ENCODE results near the gene CORO2A. TPM values are rescaled to one million over a fixed set of nuclear protein-coding genes. Genes with fewer than 3 reads are reported as not detected.

CORO2A gene
- total and polyA plus RNA-seq, 2 of the 13 experiments (the other 11 are each of a cell fraction or from before 2014, with no cell fraction given), result 14.4 to 15.3 TPM

DNA sequence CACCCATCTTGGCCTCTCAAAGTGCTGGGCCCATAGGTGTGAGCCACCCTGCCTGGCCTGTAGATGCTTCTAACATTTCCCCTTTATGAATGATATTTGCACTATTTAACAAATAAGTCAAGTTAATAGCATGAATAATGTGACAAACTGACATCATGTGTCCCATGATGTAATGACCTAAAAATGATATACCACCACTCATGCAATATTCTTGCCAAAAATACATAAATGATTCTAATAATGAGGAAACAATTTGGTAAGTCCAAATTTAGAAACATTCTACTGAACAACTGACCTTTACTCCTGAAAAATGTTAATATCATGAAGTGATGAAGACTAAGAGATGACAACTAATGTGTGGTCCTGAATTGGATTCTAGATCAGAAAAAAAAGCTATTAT, 39.9 kb downstream of the CORO2A start:
- CTCF ChIA-PET (ENCODE audit: low intra/inter-chr PET ratio, low total read pairs), result no interaction called here
- Histone ChIP-seq H3K27me3 (ENCODE audit: control insufficient read depth in 1 of 2, insufficient read depth in 2 of 2, low read length in 2 of 2) (no peaks in the 10 kb centered on the region), H2AFZ (ENCODE audit: low read length) (no peak overlapping the region), H3K36me3 (replicated peaks in 1 of 2; ENCODE audit: control insufficient read depth in 1 of 2, insufficient read depth in 2 of 2, low read length in 2 of 2) (peaks cover 5 to 27% of the 10 kb centered on the region in 2 experiments; a peak in 4 of 5 replicates), H3K4me3 (replicated peaks in 1 of 3; ENCODE audit: insufficient read depth in 1 of 3, low read depth in 2 of 3, low read length in 3 of 3) (no peak overlapping the region), H3K4me1 (ENCODE audit: insufficient read depth, low read length) (peaks cover 46% of the 10 kb centered on the region), H3K79me2 (ENCODE audit: insufficient read depth, low read length) (no peaks in the 10 kb centered on the region), H3K27ac (ENCODE audit: extremely low read length, insufficient read depth, low read length) (no peak overlapping the region), H3K4me2 (ENCODE audit: low read depth, low read length) (no peak overlapping the region), H4K20me1 (ENCODE audit: insufficient read depth, low read length) (no peaks in the 10 kb centered on the region), H3K9ac (ENCODE audit: insufficient read depth, low read depth, low read length) (no peak overlapping the region), H3K9me3 (ENCODE audit: low read length) (no peaks in the 10 kb centered on the region)
- BruUV-seq (replicated peaks), result no TSS peak
- FAIRE-seq (no peak), DNase-seq (ENCODE audit: low spot score) (no peak), ATAC-seq (no peak)
- intact Hi-C loops (cut with micrococcal nuclease; ENCODE audit: unreplicated experiment), result no loop called here
- in situ Hi-C loops (cut with HindIII; ENCODE audit: extremely low pct_ligation_motif_present, low pct_unique_long_range_greater_than_20kb), result no loop called here
- POLR2A ChIA-PET, result no interaction called here
- TF ChIP-seq HDAC2 (CRISPR knock-in tag; IDR thresholded peaks at IDR 0.05) (no peak), ZNF30 (CRISPR knock-in tag; IDR thresholded peaks at IDR 0.05) (no peak), ZNF772 (CRISPR knock-in tag; IDR thresholded peaks at IDR 0.05) (no peak), ZNF749 (CRISPR knock-in tag; IDR thresholded peaks at IDR 0.05; ENCODE audit: borderline replicate concordance) (no peak), NR3C1 (CRISPR knock-in tag; IDR thresholded peaks at IDR 0.05) (no peak), CBX1 (IDR thresholded peaks at IDR 0.05; ENCODE audit: low read depth) (no peak), ZNF598 (CRISPR knock-in tag; IDR thresholded peaks at IDR 0.05; ENCODE audit: borderline replicate concordance) (no peak), ARHGAP35 (CRISPR knock-in tag; IDR thresholded peaks at IDR 0.05; ENCODE audit: borderline replicate concordance) (no peak), ZNF644 (CRISPR knock-in tag; IDR thresholded peaks at IDR 0.05; ENCODE audit: low read depth) (no peak), NKX3-1 (CRISPR knock-in tag; IDR thresholded peaks at IDR 0.05) (no peak)
- TF ChIP-seq, protein P1, sequence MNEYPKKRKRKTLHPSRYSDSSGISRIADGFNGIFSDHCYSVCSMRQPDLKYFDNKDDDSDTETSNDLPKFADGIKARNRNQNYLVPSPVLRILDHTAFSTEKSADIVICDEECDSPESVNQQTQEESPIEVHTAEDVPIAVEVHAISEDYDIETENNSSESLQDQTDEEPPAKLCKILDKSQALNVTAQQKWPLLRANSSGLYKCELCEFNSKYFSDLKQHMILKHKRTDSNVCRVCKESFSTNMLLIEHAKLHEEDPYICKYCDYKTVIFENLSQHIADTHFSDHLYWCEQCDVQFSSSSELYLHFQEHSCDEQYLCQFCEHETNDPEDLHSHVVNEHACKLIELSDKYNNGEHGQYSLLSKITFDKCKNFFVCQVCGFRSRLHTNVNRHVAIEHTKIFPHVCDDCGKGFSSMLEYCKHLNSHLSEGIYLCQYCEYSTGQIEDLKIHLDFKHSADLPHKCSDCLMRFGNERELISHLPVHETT (CRISPR knock-in tag; conservative IDR thresholded peaks at IDR 0.05), result no peak
- TF ChIP-seq, protein P2, sequence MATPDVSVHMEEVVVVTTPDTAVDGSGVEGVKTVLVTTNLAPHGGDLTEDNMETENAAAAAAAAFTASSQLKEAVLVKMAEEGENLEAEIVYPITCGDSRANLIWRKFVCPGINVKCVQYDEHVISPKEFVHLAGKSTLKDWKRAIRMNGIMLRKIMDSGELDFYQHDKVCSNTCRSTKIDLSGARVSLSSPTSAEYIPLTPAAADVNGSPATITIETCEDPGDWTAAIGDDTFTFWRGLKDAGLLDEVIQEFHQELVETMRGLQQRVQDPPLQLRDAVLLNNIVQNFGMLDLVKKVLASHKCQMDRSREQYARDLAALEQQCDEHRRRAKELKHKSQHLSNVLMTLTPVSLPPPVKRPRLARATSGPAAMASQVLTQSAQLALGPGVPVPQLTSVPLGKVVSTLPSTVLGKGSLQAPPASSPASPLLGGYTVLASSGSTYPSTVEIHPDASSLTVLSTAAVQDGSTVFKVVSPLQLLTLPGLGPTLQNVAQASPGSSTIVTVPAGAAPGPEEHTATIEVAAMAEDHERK (CRISPR knock-in tag; IDR thresholded peaks at IDR 0.05; ENCODE audit: low read depth), result no peak
- TF ChIP-seq, protein P3, sequence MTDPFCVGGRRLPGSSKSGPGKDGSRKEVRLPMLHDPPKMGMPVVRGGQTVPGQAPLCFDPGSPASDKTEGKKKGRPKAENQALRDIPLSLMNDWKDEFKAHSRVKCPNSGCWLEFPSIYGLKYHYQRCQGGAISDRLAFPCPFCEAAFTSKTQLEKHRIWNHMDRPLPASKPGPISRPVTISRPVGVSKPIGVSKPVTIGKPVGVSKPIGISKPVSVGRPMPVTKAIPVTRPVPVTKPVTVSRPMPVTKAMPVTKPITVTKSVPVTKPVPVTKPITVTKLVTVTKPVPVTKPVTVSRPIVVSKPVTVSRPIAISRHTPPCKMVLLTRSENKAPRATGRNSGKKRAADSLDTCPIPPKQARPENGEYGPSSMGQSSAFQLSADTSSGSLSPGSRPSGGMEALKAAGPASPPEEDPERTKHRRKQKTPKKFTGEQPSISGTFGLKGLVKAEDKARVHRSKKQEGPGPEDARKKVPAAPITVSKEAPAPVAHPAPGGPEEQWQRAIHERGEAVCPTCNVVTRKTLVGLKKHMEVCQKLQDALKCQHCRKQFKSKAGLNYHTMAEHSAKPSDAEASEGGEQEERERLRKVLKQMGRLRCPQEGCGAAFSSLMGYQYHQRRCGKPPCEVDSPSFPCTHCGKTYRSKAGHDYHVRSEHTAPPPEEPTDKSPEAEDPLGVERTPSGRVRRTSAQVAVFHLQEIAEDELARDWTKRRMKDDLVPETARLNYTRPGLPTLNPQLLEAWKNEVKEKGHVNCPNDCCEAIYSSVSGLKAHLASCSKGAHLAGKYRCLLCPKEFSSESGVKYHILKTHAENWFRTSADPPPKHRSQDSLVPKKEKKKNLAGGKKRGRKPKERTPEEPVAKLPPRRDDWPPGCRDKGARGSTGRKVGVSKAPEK (CRISPR knock-in tag; IDR thresholded peaks at IDR 0.05; ENCODE audit: borderline replicate concordance), result no peak

Data from HepG2 (cell line).